Cardiac muscle cell (in vitro differentiated cells and primary cell): ENCODE measurements around the gene FAM20C. TPM values are rescaled to one million over a fixed set of nuclear protein-coding genes. Genes with fewer than 3 reads are reported as not detected.

Experiments used
- DNase-seq, 2 donors: peaks; one replicate each; pipeline versions ENCODE4 v3.0.0 to v3.0.0-alpha.2; 2010 to 2017; ENCODE audit warnings: low read depth in 1 of 2, low spot score in 1 of 2
- H3K27ac ChIP-seq: fragments of 200-600 bp; sonication (generic); 2 replicates; pipeline ENCODE4 v1.5.1; 2016
- H3K27me3 ChIP-seq: fragments of 200-600 bp; sonication (generic); 2 replicates; pipeline ENCODE4 v1.6.0; 2016; ENCODE audit warnings: control low read depth
- H3K36me3 ChIP-seq: fragments of 200-600 bp; sonication (generic); 2 replicates; pipeline ENCODE4 v1.5.1; 2016; ENCODE audit warnings: control low read depth
- H3K4me1 ChIP-seq: fragments of 200-600 bp; sonication (generic); 2 replicates; pipeline ENCODE4 v1.8.1; 2017; ENCODE audit warnings: low read depth, mild to moderate bottlenecking, mixed run types
- H3K4me3 ChIP-seq: fragments of 200-600 bp; sonication (generic); 2 replicates; pipeline ENCODE4 v1.5.1; 2016; ENCODE audit warnings: mild to moderate bottlenecking
- H3K9me3 ChIP-seq: fragments of 200-600 bp; sonication (generic); 2 replicates; pipeline ENCODE4 v1.5.1; 2017; ENCODE audit warnings: low read depth, mild to moderate bottlenecking, control low read depth
- CTCF ChIP-seq: IDR thresholded peaks from 2 replicates; pipeline ENCODE4 v1.5.1; 2012; ENCODE audit warnings: low read depth, mild to moderate bottlenecking, low read length
- polyA plus RNA-seq: library from polyadenylated mRNA; unstranded; fragments of >200 nt; fragmentation: Nextera tagmentation; extraction: Ambion mirVana; gene quantifications from 2 replicates; pipeline ENCODE4 v1.2.1, GENCODE V29; 2016
- total RNA-seq: library from RNA; depleted of rRNA; stranded (reverse); fragments of >200 nt; gene quantifications from 2 replicates; pipeline ENCODE4 v1.2.3, GENCODE V29; 2016

Gene FAM20C
- total and polyA plus RNA-seq, 2 experiments from 2014 or later, result 4.9 to 15.7 TPM

- no peaks in the 10 kb centered on the region for H3K9me3 ChIP-seq
- no peak overlapping the region for H3K27ac ChIP-seq
- no peaks in the 10 kb centered on the region for H3K36me3 ChIP-seq
- no peaks in the 10 kb centered on the region for H3K4me1 ChIP-seq
- H3K4me3 ChIP-seq, result no peak overlapping the region
- H3K27me3 ChIP-seq, result no peaks in the 10 kb centered on the region
- TF ChIP-seq CTCF, result no peak
- peak in 1 of 2 donors; percentile 23 for DNase-seq
Observed at GRCh38 chr7:233249-234035, 41.1 kb downstream of the FAM20C start.

- Histone ChIP-seq H3K9me3 (no peaks in the 10 kb centered on the region), H3K4me3 (no peak overlapping the region), H3K27me3 (no peaks in the 10 kb centered on the region), H3K36me3 (no peaks in the 10 kb centered on the region), H3K4me1 (no peaks in the 10 kb centered on the region), H3K27ac (no peak overlapping the region)
- no peak for TF ChIP-seq CTCF
- DNase-seq, result no peak
Observed at GRCh38 chr7:234051-234707, 41.8 kb downstream of the FAM20C start.

GRCh38 chr7:234708-235553 is 42.6 kb downstream of the FAM20C start:
- H3K36me3 ChIP-seq, result no peaks in the 10 kb centered on the region
- H3K27ac ChIP-seq, result no peak overlapping the region
- no peak for DNase-seq
- H3K27me3 ChIP-seq, result no peaks in the 10 kb centered on the region
- no peak for TF ChIP-seq CTCF
- H3K4me1 ChIP-seq, result no peaks in the 10 kb centered on the region
- no peaks in the 10 kb centered on the region for H3K9me3 ChIP-seq
- H3K4me3 ChIP-seq, result no peak overlapping the region

- no peak for TF ChIP-seq CTCF
Observed at GRCh38 chr7:235576-236395, 43.4 kb downstream of the FAM20C start.

GRCh38 chr7:236967-237366 is 44.6 kb downstream of the FAM20C start:
- Histone ChIP-seq H3K27ac (no peak overlapping the region), H3K9me3 (no peaks in the 10 kb centered on the region), H3K36me3 (no peaks in the 10 kb centered on the region), H3K4me1 (no peaks in the 10 kb centered on the region), H3K27me3 (no peaks in the 10 kb centered on the region), H3K4me3 (no peak overlapping the region)
- DNase-seq, result peak in 1 of 2 donors; percentile 11
- TF ChIP-seq CTCF, result no peak

More at GRCh38 chr7:235576-236395, 43.4 kb downstream of the FAM20C start:
- Histone ChIP-seq H3K27ac (no peak overlapping the region), H3K9me3 (no peaks in the 10 kb centered on the region), H3K4me1 (no peaks in the 10 kb centered on the region), H3K4me3 (no peak overlapping the region), H3K36me3 (no peaks in the 10 kb centered on the region), H3K27me3 (no peaks in the 10 kb centered on the region)
- DNase-seq, result no peak
